ENCODE data around the gene C1orf122.

C1orf122 gene

DNA sequence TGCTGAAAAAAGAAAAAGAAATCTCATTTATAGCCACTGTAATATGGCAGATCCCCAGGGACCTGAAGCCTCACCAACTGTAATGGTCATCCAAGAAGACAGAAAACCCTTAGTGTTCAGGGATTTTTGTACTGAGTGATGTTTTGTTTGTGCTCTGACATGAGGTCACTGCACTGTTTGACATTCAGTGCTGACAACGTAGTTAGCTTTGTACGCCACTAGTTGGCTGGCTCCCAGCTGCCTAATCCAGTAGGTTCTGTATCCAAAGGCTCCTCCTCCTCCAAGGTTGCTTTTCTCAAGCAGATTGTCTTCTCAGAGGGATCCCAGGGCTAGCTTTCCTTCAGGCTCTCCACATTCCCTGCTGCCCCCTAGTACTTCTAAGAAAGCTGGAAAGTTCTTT lies 9.9 kb downstream of the C1orf122 start:
- Histone ChIP-seq H3K4me3 (no peak overlapping the region), H3K27ac (no peak overlapping the region)
- no peak for DNase-seq (ENCODE audit: low spot score)
- TF ChIP-seq, protein P1, sequence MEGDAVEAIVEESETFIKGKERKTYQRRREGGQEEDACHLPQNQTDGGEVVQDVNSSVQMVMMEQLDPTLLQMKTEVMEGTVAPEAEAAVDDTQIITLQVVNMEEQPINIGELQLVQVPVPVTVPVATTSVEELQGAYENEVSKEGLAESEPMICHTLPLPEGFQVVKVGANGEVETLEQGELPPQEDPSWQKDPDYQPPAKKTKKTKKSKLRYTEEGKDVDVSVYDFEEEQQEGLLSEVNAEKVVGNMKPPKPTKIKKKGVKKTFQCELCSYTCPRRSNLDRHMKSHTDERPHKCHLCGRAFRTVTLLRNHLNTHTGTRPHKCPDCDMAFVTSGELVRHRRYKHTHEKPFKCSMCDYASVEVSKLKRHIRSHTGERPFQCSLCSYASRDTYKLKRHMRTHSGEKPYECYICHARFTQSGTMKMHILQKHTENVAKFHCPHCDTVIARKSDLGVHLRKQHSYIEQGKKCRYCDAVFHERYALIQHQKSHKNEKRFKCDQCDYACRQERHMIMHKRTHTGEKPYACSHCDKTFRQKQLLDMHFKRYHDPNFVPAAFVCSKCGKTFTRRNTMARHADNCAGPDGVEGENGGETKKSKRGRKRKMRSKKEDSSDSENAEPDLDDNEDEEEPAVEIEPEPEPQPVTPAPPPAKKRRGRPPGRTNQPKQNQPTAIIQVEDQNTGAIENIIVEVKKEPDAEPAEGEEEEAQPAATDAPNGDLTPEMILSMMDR (IDR thresholded peaks at IDR 0.05) = no peak

DNA sequence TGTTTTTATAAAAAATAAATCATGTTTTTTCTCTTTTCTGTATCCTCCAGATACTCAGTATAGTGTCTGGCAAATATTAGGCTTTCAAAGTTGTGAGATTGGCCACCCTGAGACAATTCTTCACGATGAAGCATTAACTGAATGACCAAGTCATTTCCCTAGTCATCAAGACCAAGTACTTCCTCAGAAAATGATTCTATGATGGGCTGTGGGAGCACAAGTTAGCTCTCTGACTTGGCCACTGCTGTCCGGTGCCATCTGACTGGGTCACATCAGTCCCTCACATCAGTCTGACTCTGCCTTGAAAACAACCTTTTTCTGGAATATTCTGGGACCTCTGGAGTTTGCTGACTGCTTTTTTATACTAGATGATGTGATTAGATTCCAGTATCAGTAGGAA lies 13.9 kb downstream of the C1orf122 start:
- no peak overlapping the region for H3K27ac ChIP-seq
- no peak overlapping the region for H3K4me3 ChIP-seq
- TF ChIP-seq, protein P1 (IDR thresholded peaks at IDR 0.05) = no peak
- no peak for DNase-seq (ENCODE audit: low spot score)

DNA sequence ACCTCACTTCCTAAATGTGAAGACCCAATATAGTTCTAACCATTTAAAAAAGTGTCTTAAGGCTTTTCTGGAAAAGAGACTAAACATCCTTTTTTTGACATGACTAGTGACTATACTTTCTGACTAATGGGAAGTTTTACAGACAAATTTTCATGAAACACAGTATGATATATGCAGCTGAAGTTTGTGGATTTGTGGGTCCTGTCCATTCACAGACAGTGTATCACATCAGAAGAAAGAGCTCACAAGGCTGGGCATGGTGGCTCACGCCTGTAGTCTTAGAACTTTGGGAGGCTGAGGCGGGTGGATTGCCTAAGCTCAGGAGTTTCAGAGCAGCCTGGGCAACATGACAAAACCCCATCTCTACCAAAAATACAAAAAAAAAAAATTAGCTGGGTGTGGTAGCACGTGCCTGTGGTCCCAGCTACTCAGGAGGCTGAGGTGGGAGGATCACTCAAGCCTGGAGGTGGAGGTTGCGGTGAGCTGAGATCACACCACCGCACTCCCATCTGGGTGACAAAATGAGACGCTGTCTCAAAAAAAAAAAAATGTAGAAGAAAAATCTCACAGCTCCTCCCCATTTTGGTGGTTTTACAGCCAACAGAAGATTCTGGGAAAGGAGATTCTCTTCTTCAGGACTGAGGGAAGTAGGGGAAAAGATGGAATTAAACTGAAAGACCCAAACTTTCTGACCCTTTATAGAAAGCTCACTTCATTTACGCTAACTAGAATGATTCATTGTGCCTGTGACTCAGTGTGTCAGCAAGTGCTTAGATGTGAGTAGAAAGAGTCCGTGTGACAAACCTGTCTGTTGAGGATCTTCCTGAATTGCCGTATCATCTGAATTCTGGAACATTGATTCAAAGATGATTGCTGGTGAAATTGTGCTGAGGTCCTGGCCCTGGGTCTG lies 15.6 kb downstream of the C1orf122 start:
- TF ChIP-seq, protein P1 (IDR thresholded peaks at IDR 0.05) = no peak
- Histone ChIP-seq H3K27ac (no peak overlapping the region), H3K4me3 (no peak overlapping the region)
- DNase-seq (ENCODE audit: low spot score) = no peak

DNA sequence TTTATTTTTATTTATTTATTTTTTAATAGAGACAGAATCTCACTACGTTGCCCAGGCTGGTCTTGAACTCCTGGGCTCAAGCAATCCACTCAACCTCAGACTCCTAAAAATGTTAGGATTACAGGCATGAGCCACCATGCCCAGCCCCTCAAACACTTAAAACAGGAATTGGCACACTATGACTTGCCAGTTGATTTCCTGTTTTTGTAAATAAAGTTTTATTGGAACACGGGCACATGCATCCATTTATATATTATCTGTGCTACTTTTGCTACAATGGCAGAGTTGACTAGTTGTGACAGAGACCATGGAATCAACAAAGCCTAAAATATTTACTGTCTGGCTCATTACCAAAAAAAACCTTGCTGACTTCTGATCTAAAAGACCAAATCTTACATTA lies 16.4 kb downstream of the C1orf122 start:
- no peak overlapping the region for H3K4me3 ChIP-seq
- TF ChIP-seq, protein P1 (IDR thresholded peaks at IDR 0.05) = no peak
- no peak overlapping the region for H3K27ac ChIP-seq
- DNase-seq (ENCODE audit: low spot score) = no peak

DNA sequence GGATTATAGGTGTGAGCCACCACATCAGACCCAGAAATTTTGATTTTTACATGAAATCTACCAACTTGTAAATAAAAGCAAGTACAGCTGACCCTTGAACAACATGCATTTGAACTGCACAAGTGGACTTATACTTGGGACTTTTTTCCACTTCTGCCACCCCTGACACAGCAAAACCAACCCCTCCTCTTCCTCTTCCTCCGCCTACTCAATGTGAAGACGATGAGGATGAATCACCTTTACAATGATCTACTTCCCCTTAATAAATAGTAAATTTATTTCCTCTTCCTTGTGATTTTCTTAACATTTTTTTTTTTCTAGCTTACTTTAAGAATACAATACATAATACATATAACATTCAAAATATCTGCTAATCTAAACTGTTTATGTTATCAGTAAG lies 17.9 kb downstream of the C1orf122 start:
- Histone ChIP-seq H3K4me3 (no peak overlapping the region), H3K27ac (no peak overlapping the region)
- TF ChIP-seq, protein P1 (IDR thresholded peaks at IDR 0.05) = no peak
- no peak for DNase-seq (ENCODE audit: low spot score)

DNA sequence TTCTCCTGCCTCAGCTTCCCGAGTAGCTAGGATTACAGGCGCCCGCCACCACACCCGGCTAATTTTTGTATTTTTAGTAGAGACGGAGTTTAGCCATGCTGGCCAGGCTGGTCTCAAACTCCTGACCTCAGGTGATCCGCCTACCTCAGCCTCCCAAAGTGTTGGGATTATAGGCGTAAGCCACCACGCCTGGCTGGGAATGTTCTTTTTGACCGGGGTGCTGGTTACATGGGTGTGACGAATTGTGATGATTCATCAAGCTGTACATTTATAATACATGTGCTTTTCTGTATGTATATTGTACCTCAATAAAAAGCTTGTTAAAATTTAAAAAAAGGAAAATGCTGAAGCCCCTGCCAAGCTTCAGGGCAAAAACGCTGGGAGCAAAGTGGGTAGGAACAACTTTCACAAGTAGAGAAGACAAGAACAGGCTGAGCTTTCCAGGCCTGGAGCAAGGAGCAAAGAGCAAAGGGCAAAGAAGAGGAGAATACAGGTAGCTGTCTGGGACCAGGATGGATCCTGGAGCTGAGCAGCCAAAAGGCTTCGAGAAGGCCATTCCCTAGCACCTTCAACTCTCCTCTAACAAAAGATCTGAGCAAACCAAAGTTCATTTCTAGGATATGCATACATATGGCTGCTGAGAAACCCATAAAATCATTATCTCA lies 21.0 kb downstream of the C1orf122 start:
- DNase-seq (ENCODE audit: low spot score) = no peak
- H3K27ac ChIP-seq = no peak overlapping the region
- H3K4me3 ChIP-seq = no peak overlapping the region
- TF ChIP-seq, protein P1 (IDR thresholded peaks at IDR 0.05) = no peak

All from coronary artery (tissue), 2 donors.